IPS-15b (cell line): ENCODE data around the gene RGS3.
"Not testable (repeated sequence)": the region's sequence is repeated elsewhere in the genome, so short reads cannot be mapped to it uniquely, and the experiment has no call there.

Experiments used
- H3K27me3 ChIP-seq: one replicate; pipeline ENCODE4 v1.6.1; 2013; ENCODE audit warnings: low read length; ENCODE audit not compliant: control insufficient read depth, insufficient read depth
- H3K36me3 ChIP-seq: one replicate; pipeline ENCODE4 v1.6.1; 2013; ENCODE audit warnings: low read length; ENCODE audit not compliant: control insufficient read depth, insufficient read depth
- H3K4me1 ChIP-seq: one replicate; pipeline ENCODE4 v1.6.1; 2013; ENCODE audit warnings: mild to moderate bottlenecking, low read length; ENCODE audit not compliant: control insufficient read depth, insufficient read depth
- H3K4me3 ChIP-seq: one replicate; pipeline ENCODE4 v1.5.1; 2013; ENCODE audit warnings: low read depth, low read length
- H3K9ac ChIP-seq: one replicate; pipeline ENCODE4 v1.6.1; 2013; ENCODE audit warnings: low read depth, mild to moderate bottlenecking, low read length
- H3K9me3 ChIP-seq: one replicate; pipeline ENCODE4 v1.6.1; 2013; ENCODE audit warnings: mild to moderate bottlenecking, low read length; ENCODE audit not compliant: control insufficient read depth, insufficient read depth

RGS3 gene

DNA sequence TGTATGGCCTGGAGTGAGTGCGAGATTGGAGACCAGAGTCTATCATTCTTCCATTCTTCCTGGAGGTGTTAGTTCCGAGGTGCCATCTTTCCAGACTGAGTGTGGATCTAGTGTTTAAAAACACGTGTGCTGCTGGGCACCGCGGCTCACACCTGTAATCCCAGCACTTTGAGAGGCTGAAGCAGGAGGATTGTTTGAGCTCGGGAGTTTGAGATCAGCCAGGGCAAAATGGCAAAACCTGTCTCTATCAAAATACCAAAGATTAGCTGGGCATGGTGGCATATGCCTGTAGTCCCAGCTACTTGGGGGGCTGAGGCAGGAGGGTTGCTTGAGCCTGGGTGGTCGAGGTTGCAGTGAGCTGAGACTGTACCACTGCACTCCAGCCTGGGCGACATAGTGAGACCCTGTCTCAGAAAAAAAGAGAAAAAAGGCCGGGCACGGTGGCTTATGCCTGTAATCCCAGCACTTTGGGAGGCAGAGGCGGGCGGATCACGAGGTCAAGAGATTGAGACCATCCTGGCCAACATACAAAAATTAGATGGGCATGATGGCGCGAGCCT lies 176.0 kb downstream of the RGS3 start:
- H3K9me3 ChIP-seq, H3K36me3 ChIP-seq, H3K9ac ChIP-seq, H3K4me1 ChIP-seq, H3K4me3 ChIP-seq: not testable (repeated sequence)
- H3K27me3 ChIP-seq, result peaks cover 85% of the 10 kb centered on the region

DNA sequence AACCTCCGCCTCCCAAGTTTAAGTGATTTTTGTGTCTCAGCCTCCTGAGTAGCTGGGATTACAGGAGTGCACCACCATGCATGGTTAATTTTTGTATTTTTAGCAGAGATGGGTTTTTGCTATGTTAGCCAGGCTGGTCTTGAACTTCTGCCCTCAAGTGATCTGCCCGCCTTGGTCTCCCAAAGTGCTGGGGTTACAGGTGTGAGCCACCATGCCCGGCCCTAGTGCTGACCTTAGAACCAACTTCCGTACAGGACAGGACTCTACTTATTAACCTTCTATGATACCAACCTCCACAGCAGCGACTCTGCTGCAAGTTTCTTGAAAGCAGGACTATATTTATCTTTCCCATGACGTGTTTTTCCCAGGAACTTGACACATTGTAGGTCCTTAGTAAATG lies 176.9 kb downstream of the RGS3 start:
- Histone ChIP-seq H3K27me3 (peaks cover 85% of the 10 kb centered on the region), H3K4me3 (no peak overlapping the region), H3K9me3 (no peaks in the 10 kb centered on the region), H3K36me3 (no peaks in the 10 kb centered on the region), H3K9ac (no peak overlapping the region), H3K4me1 (no peaks in the 10 kb centered on the region)

DNA sequence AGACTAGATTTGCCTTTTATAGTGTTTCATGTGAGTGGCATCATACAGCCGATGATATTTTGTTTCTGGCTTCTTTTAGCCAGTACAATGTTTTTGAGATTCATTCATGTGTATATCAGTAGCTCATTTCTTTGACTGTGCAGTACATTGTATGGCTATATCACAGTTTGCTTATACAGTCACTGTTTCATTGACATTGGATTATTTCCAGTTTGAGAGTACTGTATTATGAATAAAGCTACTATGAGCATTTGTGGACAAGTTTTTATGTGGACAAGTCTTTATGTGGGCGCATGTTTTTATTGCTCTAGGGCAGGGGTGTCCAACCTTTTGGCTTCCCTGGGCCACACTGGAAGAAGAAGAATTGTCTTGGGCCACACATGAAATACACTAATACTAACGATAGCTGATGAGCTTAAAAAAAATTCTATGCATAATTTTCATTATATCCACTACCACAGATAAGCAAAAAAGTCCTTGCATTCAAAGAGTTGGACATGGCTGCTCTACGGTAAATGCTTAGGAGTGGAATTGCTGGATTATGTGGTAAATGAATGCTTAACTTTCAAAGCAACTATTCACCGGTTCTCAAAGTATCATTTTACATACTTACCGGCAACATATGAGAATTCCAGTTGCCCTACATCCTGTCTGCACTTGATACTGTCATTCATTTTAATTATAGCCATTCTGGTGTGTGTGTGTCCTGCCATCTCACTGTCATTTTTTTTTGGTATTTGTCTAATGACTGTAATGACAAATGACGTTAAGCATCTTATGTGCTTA lies 177.8 kb downstream of the RGS3 start:
- Histone ChIP-seq H3K4me3 (no peak overlapping the region), H3K9me3 (no peaks in the 10 kb centered on the region), H3K27me3 (peaks cover 90% of the 10 kb centered on the region), H3K9ac (no peak overlapping the region), H3K4me1 (no peaks in the 10 kb centered on the region), H3K36me3 (no peaks in the 10 kb centered on the region)

DNA sequence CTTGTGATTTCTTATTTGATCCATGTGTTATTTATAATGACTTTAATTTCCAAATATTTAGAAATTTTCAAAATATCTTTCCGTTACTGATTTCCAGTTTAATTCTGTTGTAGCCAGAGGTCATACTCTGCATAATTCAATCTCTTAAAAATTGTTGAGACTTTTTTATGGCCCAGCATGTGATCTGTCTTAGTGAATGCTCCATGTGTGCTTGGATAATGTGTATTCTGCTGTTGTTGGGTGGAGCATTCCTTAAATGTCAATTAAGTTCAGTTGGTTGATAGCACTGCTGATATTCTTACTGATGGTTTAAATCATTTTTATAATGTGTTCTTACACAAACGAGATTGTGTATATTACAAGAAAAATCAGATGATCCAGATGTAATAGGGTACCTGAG lies 180.8 kb downstream of the RGS3 start:
- Histone ChIP-seq H3K36me3 (no peaks in the 10 kb centered on the region), H3K4me3 (no peak overlapping the region), H3K9me3 (no peaks in the 10 kb centered on the region), H3K4me1 (no peaks in the 10 kb centered on the region), H3K9ac (no peak overlapping the region), H3K27me3 (peaks cover 100% of the 10 kb centered on the region)

DNA sequence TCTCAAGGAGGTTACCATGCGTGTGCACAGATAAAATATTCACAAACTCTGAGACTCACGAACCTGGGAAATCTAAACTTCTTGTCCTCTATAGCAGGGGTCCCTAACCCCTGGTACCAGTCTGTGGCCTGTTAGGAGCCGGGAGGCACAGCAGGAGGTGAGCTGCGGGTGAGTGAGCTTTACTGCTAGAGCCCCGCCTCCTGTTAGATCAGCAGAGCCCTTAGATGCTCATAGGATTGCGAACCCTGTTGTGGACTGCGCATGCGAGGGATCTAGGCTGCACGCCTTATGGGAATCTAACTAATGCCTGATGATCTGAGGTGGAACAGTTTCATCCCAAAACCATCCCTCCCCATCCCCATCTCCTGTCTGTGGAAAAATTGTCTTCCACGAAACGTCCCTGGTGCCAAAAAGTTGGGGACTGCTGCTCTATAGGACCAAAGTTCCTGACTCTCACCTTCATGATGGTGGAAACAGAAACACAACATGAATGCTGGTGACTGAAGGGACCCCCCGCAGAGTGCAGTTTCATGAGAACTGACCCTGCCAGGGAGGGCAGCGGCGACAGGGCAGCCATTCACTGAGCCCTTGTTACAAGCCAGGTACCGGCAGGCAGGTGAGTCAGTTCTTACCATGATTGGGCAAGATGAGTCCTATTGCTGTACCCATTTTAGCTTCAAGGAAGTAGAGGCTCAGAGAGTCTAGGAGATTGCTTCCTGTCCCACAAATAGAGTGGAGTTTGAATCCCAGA lies 181.9 kb downstream of the RGS3 start:
- Histone ChIP-seq H3K27me3 (peaks cover 100% of the 10 kb centered on the region), H3K36me3 (no peaks in the 10 kb centered on the region), H3K4me1 (no peaks in the 10 kb centered on the region), H3K9me3 (no peaks in the 10 kb centered on the region), H3K4me3 (no peak overlapping the region), H3K9ac (no peak overlapping the region)

DNA sequence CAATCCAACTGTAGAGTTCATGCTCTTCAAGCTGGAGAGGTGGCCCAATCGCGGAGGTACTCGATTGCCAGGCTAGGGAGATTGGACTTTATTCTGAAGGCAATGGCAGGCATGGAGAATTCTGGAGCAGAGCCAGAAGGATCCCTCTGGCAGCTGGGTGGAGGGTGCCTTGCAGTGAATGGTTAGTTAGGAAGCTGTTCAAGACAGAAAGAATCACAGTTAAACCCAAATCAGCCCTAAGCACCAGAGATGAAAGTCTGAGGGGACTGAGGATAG lies 182.4 kb downstream of the RGS3 start:
- Histone ChIP-seq H3K27me3 (peaks cover 100% of the 10 kb centered on the region), H3K9ac (no peak overlapping the region), H3K4me1 (no peaks in the 10 kb centered on the region), H3K36me3 (no peaks in the 10 kb centered on the region), H3K4me3 (no peak overlapping the region), H3K9me3 (no peaks in the 10 kb centered on the region)

DNA sequence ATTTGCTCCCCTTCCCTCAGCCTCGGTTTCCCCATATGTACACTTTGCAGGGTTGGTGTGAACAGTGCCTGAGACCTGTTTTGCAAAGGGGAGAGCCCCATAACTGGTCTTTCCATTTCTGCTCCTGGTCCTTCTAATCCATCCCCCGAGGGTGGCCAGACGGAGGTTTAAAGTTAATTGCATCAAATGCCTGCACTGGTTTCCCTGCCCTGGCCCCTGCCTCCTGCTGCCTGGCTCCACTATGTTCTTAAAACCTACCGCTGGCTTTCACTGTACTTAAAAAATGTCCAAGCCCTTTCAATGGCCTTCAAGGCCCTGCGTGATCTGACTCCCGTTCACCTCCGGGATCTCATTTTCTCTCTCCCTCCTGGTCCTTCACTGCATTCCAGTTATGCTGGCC lies 183.0 kb downstream of the RGS3 start:
- Histone ChIP-seq H3K4me3 (no peak overlapping the region), H3K27me3 (peaks cover 95% of the 10 kb centered on the region), H3K9ac (no peak overlapping the region), H3K9me3 (no peaks in the 10 kb centered on the region), H3K36me3 (no peaks in the 10 kb centered on the region), H3K4me1 (no peaks in the 10 kb centered on the region)
